Astrocyte (in vitro differentiated cells and primary cell): ENCODE results near the gene DXO. TPM values are rescaled to one million over a fixed set of nuclear protein-coding genes. Genes with fewer than 3 reads are reported as not detected.

Source experiments
- DNase-seq: peaks from one replicate; pipeline ENCODE4 v3.0.0-alpha.2; 2010; ENCODE audit warnings: low read depth
- FAIRE-seq: peaks from 2 replicates; lab custom pipeline; 2011; peaks lifted over from hg19 to GRCh38; lab: Jason Lieb, UNC
- H2AFZ ChIP-seq: 2 replicates; pipeline ENCODE4 v1.6.0; 2012; ENCODE audit warnings: low read depth, low read length, inconsistent platforms
- H3K27ac ChIP-seq: 2 replicates; pipeline ENCODE4 v1.5.1; 2011; ENCODE audit warnings: low read depth, low read length, inconsistent platforms
- H3K27me3 ChIP-seq: 2 replicates; pipeline ENCODE4 v1.6.0; 2011; ENCODE audit warnings: low read length, inconsistent platforms; ENCODE audit not compliant: insufficient read depth
- H3K36me3 ChIP-seq: 2 replicates; pipeline ENCODE4 v1.5.1; 2011; ENCODE audit warnings: low read length, inconsistent platforms; ENCODE audit not compliant: insufficient read depth
- H3K4me1 ChIP-seq: 2 replicates; pipeline ENCODE4 v1.5.1; 2011; ENCODE audit warnings: low read length, inconsistent platforms; ENCODE audit not compliant: insufficient read depth
- H3K4me2 ChIP-seq: 2 replicates; pipeline ENCODE4 v1.6.0; 2012; ENCODE audit warnings: low read length, inconsistent platforms
- H3K4me3 ChIP-seq: 2 replicates; pipeline ENCODE4 v1.5.1; 2011; ENCODE audit warnings: low read depth, mild to moderate bottlenecking, low read length, inconsistent platforms; ENCODE audit not compliant: insufficient read depth
- H3K79me2 ChIP-seq: 2 replicates; pipeline ENCODE4 v1.6.0; 2012; ENCODE audit warnings: mild to moderate bottlenecking, low read length, inconsistent platforms; ENCODE audit not compliant: insufficient read depth
- H3K9ac ChIP-seq: 2 replicates; pipeline ENCODE4 v1.6.0; 2012; ENCODE audit warnings: mild to moderate bottlenecking, low read length, inconsistent platforms
- H3K9me3 ChIP-seq: 2 replicates; pipeline ENCODE4 v1.5.1; 2012; ENCODE audit warnings: low read depth, mild to moderate bottlenecking, low read length, inconsistent platforms; ENCODE audit not compliant: insufficient read depth
- H4K20me1 ChIP-seq: 2 replicates; pipeline ENCODE4 v1.6.0; 2012; ENCODE audit warnings: low read length, inconsistent platforms; ENCODE audit not compliant: insufficient read depth
- H3K27ac Mint-ChIP-seq: one replicate; pipeline ENCODE4 v1.8.0; 2021; ENCODE audit warnings: mild to moderate bottlenecking, mixed read lengths; ENCODE audit not compliant: unreplicated experiment
- H3K27me3 Mint-ChIP-seq: one replicate; pipeline ENCODE4 v1.8.0; 2021; ENCODE audit warnings: low read depth, mixed read lengths; ENCODE audit not compliant: unreplicated experiment
- H3K36me3 Mint-ChIP-seq: one replicate; pipeline ENCODE4 v1.8.0; 2021; ENCODE audit warnings: low read depth, mixed read lengths; ENCODE audit not compliant: unreplicated experiment
- H3K4me1 Mint-ChIP-seq: one replicate; pipeline ENCODE4 v1.8.0; 2021; ENCODE audit warnings: low read depth, mixed read lengths; ENCODE audit not compliant: unreplicated experiment
- H3K4me3 Mint-ChIP-seq: one replicate; pipeline ENCODE4 v1.8.0; 2021; ENCODE audit warnings: mild to moderate bottlenecking, moderate library complexity, mixed read lengths; ENCODE audit not compliant: unreplicated experiment
- H3K9me3 Mint-ChIP-seq: one replicate; pipeline ENCODE4 v1.8.0; 2021; ENCODE audit warnings: mild to moderate bottlenecking, mixed read lengths; ENCODE audit not compliant: unreplicated experiment
- CTCF ChIP-seq: IDR thresholded peaks from 2 replicates; pipeline ENCODE4 v1.5.1; 2011; ENCODE audit warnings: low read depth, mild to moderate bottlenecking, inconsistent platforms, low read length, moderate library complexity; ENCODE audit not compliant: insufficient read depth
- EZH2 ChIP-seq: IDR thresholded peaks from 2 replicates; pipeline ENCODE4 v1.6.1; 2012; ENCODE audit warnings: mild to moderate bottlenecking, low read length, inconsistent platforms; ENCODE audit not compliant: insufficient read depth
- total RNA-seq: library from RNA; stranded (reverse); gene quantifications from 2 replicates; pipeline ENCODE4 v1.2.1, GENCODE V29; 2021

Gene DXO
- total RNA-seq, 1 donor from 2014 or later, result 12.6 TPM

- TF ChIP-seq EZH2 (no peak), CTCF (no peak)
- no peak overlapping the region for H3K4me2 ChIP-seq
- Mint-ChIP-seq H3K4me1 (peaks cover 11% of the 10 kb centered on the region), H3K36me3 (peaks cover 13% of the 10 kb centered on the region), H3K4me3 (peak overlapping the region; percentile 37), H3K27me3 (peaks cover 38% of the 10 kb centered on the region), H3K27ac (peak overlapping the region; percentile 20), H3K9me3 (no peaks in the 10 kb centered on the region)
- no peak overlapping the region for H3K27ac ChIP-seq
- H3K79me2 ChIP-seq, result no peaks in the 10 kb centered on the region
- H3K36me3 ChIP-seq, result peaks cover 17% of the 10 kb centered on the region
- H3K27me3 ChIP-seq, result peaks cover 2% of the 10 kb centered on the region
- FAIRE-seq, result no peak
- H3K4me3 ChIP-seq, result no peak overlapping the region
- no peak overlapping the region for H2AFZ ChIP-seq
- H3K9ac ChIP-seq, result no peak overlapping the region
- peaks cover 7% of the 10 kb centered on the region for H3K4me1 ChIP-seq
- DNase-seq, result peak; percentile 9
- no peaks in the 10 kb centered on the region for H3K9me3 ChIP-seq
- no peaks in the 10 kb centered on the region for H4K20me1 ChIP-seq
Measured at GRCh38 chr6:31948753-31949413, 23.1 kb downstream of the DXO start.

- Histone ChIP-seq H3K4me1 (peaks cover 7% of the 10 kb centered on the region), H4K20me1 (no peaks in the 10 kb centered on the region), H3K27ac (no peak overlapping the region), H3K4me3 (no peak overlapping the region), H3K9me3 (no peaks in the 10 kb centered on the region), H3K36me3 (peaks cover 14% of the 10 kb centered on the region), H3K9ac (no peak overlapping the region), H3K27me3 (peaks cover 3% of the 10 kb centered on the region), H3K79me2 (no peaks in the 10 kb centered on the region), H2AFZ (no peak overlapping the region), H3K4me2 (no peak overlapping the region)
- peaks cover 11% of the 10 kb centered on the region for H3K4me1 Mint-ChIP-seq
- peaks cover 44% of the 10 kb centered on the region for H3K27me3 Mint-ChIP-seq
- H3K36me3 Mint-ChIP-seq, result peaks cover 13% of the 10 kb centered on the region
- no peak overlapping the region for H3K27ac Mint-ChIP-seq
- FAIRE-seq, result no peak
- H3K9me3 Mint-ChIP-seq, result no peaks in the 10 kb centered on the region
- TF ChIP-seq EZH2, result no peak
- no peak for TF ChIP-seq CTCF
- H3K4me3 Mint-ChIP-seq, result no peak overlapping the region
- DNase-seq, result no peak
Measured at GRCh38 chr6:31948306-31948705, 23.6 kb downstream of the DXO start.

GRCh38 chr6:31947864-31948263 is 24.1 kb downstream of the DXO start:
- DNase-seq (no peak), FAIRE-seq (no peak)
- Histone ChIP-seq H3K9ac (no peak overlapping the region), H3K4me2 (no peak overlapping the region), H3K36me3 (peaks cover 10% of the 10 kb centered on the region), H2AFZ (no peak overlapping the region), H3K4me1 (peaks cover 7% of the 10 kb centered on the region), H3K79me2 (no peaks in the 10 kb centered on the region), H3K9me3 (no peaks in the 10 kb centered on the region), H3K27me3 (peaks cover 5% of the 10 kb centered on the region), H3K4me3 (no peak overlapping the region), H3K27ac (no peak overlapping the region), H4K20me1 (no peaks in the 10 kb centered on the region)
- no peaks in the 10 kb centered on the region for H3K9me3 Mint-ChIP-seq
- no peak overlapping the region for H3K4me3 Mint-ChIP-seq
- H3K27ac Mint-ChIP-seq, result no peak overlapping the region
- peaks cover 11% of the 10 kb centered on the region for H3K4me1 Mint-ChIP-seq
- H3K27me3 Mint-ChIP-seq, result peaks cover 46% of the 10 kb centered on the region
- peaks cover 13% of the 10 kb centered on the region for H3K36me3 Mint-ChIP-seq
- TF ChIP-seq EZH2 (no peak), CTCF (no peak)
